Chondrocyte (in vitro differentiated cells): ENCODE results near the gene ALDH2. TPM values are rescaled to one million over a fixed set of nuclear protein-coding genes. Genes with fewer than 3 reads are reported as not detected.

Experiments
- DNase-seq: peaks from one replicate; pipeline ENCODE4 v3.0.0; 2021; ENCODE audit warnings: mixed read lengths, low spot score
- H3K27ac Mint-ChIP-seq: one replicate; pipeline ENCODE4 v1.8.0; 2021; ENCODE audit warnings: mild to moderate bottlenecking, moderate library complexity, mixed read lengths; ENCODE audit not compliant: unreplicated experiment
- H3K27me3 Mint-ChIP-seq: 2 replicates; pipeline ENCODE4 v1.8.0; 2021; ENCODE audit warnings: low read depth, mixed read lengths
- H3K36me3 Mint-ChIP-seq: 2 replicates; pipeline ENCODE4 v1.8.0; 2021; ENCODE audit warnings: low read depth, mixed read lengths
- H3K4me1 Mint-ChIP-seq: 2 replicates; pipeline ENCODE4 v1.8.0; 2021; ENCODE audit warnings: low read depth, mild to moderate bottlenecking, mixed read lengths
- H3K4me3 Mint-ChIP-seq: one replicate; pipeline ENCODE4 v1.8.0; 2021; ENCODE audit warnings: mild to moderate bottlenecking, moderate library complexity, mixed read lengths; ENCODE audit not compliant: unreplicated experiment
- H3K9me3 Mint-ChIP-seq: 2 replicates; pipeline ENCODE4 v1.8.0; 2021; ENCODE audit warnings: low read depth, mixed read lengths
- microRNA-seq: library from miRNA; unstranded; fragments of <30 nt; microRNA quantifications from one replicate; pipeline ENCODE4 v1.2.0, GENCODE V29; 2020; ENCODE audit warnings: borderline number of aligned reads
- total RNA-seq: library from RNA; stranded (reverse); gene quantifications from 3 replicates; pipeline ENCODE4 v1.2.1, GENCODE V29; 2021
- TF ChIP-seq, protein P1 (sequence below): fragments of 200-600 bp; sonication (generic); IDR thresholded peaks from 2 replicates; pipeline ENCODE4 v1.5.0; 2021; ENCODE audit warnings: antibody characterized with exemption, mild to moderate bottlenecking, moderate library complexity

Gene ALDH2
- total RNA-seq, 1 donor from 2014 or later: 73.8 TPM

GRCh38 chr12:111846016-111846415 is 79.3 kb downstream of the ALDH2 start:
- Mint-ChIP-seq H3K36me3 (peaks cover 9% of the 10 kb centered on the region), H3K27ac (peak overlapping the region; percentile 5), H3K9me3 (peaks cover 9% of the 10 kb centered on the region), H3K4me3 (no peak overlapping the region), H3K27me3 (no peaks in the 10 kb centered on the region), H3K4me1 (peaks cover 35% of the 10 kb centered on the region)
- no peak for DNase-seq
- TF ChIP-seq, protein P1, sequence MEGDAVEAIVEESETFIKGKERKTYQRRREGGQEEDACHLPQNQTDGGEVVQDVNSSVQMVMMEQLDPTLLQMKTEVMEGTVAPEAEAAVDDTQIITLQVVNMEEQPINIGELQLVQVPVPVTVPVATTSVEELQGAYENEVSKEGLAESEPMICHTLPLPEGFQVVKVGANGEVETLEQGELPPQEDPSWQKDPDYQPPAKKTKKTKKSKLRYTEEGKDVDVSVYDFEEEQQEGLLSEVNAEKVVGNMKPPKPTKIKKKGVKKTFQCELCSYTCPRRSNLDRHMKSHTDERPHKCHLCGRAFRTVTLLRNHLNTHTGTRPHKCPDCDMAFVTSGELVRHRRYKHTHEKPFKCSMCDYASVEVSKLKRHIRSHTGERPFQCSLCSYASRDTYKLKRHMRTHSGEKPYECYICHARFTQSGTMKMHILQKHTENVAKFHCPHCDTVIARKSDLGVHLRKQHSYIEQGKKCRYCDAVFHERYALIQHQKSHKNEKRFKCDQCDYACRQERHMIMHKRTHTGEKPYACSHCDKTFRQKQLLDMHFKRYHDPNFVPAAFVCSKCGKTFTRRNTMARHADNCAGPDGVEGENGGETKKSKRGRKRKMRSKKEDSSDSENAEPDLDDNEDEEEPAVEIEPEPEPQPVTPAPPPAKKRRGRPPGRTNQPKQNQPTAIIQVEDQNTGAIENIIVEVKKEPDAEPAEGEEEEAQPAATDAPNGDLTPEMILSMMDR: no peak

DNA sequence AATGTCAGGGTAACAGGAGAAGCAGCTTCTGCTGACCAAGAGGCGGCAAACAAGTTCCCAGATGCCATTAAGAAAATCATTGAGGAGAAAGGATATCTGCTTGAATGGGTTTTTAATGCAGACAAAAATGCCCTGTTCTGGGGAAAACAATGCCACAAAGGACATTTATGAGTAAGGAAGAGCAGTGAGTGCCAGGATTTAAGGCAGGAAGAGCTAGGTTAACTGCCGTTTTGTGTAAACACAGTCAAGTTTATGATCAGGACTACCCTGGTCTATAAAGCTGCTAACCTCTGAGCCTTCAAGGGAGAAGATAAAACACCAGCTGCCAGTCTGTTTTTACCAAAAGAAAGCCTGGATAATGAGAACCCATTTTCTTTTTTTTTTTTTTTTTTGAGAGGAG is 83.8 kb downstream of the ALDH2 start:
- Mint-ChIP-seq H3K36me3 (peaks cover 9% of the 10 kb centered on the region), H3K27me3 (no peaks in the 10 kb centered on the region), H3K4me3 (no peak overlapping the region), H3K4me1 (peaks cover 7% of the 10 kb centered on the region), H3K27ac (no peak overlapping the region), H3K9me3 (peaks cover 9% of the 10 kb centered on the region)
- DNase-seq: no peak
- TF ChIP-seq, protein P1: no peak

- H3K4me1 Mint-ChIP-seq: peaks cover 3% of the 10 kb centered on the region
- no peak for DNase-seq
- H3K27ac Mint-ChIP-seq: no peak overlapping the region
- H3K27me3 Mint-ChIP-seq: no peaks in the 10 kb centered on the region
- no peak overlapping the region for H3K4me3 Mint-ChIP-seq
- peaks cover 4% of the 10 kb centered on the region for H3K9me3 Mint-ChIP-seq
- TF ChIP-seq, protein P1: no peak
- H3K36me3 Mint-ChIP-seq: peaks cover 3% of the 10 kb centered on the region
Measured at GRCh38 chr12:111858186-111858585, 91.5 kb downstream of the ALDH2 start.

GRCh38 chr12:111858778-111859177 is 92.0 kb downstream of the ALDH2 start:
- TF ChIP-seq, protein P1: no peak
- H3K27me3 Mint-ChIP-seq: no peaks in the 10 kb centered on the region
- peaks cover 3% of the 10 kb centered on the region for H3K4me1 Mint-ChIP-seq
- no peak overlapping the region for H3K27ac Mint-ChIP-seq
- H3K9me3 Mint-ChIP-seq: peaks cover 4% of the 10 kb centered on the region
- H3K36me3 Mint-ChIP-seq: peaks cover 3% of the 10 kb centered on the region
- no peak overlapping the region for H3K4me3 Mint-ChIP-seq
- no peak for DNase-seq

- TF ChIP-seq, protein P1: no peak
Measured at GRCh38 chr12:111864913-111865312, 98.2 kb downstream of the ALDH2 start.

More at GRCh38 chr12:111864913-111865312, 98.2 kb downstream of the ALDH2 start:
- no peak for DNase-seq
- Mint-ChIP-seq H3K4me1 (peaks cover 13% of the 10 kb centered on the region), H3K9me3 (no peaks in the 10 kb centered on the region), H3K4me3 (no peak overlapping the region), H3K27ac (no peak overlapping the region), H3K27me3 (no peaks in the 10 kb centered on the region), H3K36me3 (peaks cover 9% of the 10 kb centered on the region)

Small RNA genes within 50 kb of the gene (microRNA-seq; reads per million reads assigned to microRNA genes)
- gene MIR6761: not detected

Other genes starting within 250 kb of the ALDH2 start
- 63.7 to 66.8 TPM (median 66.1 TPM) in 3 replicates for gene ATXN2, start 167.6 kb upstream of the ALDH2 start, total RNA-seq
- gene BRAP, start 81.0 kb upstream of the ALDH2 start, total RNA-seq: 15.3 to 17.3 TPM (median 15.4 TPM) in 3 replicates
- 13.0 to 19.6 TPM (median 13.0 TPM) in 3 replicates for gene ACAD10, start 80.9 kb upstream of the ALDH2 start, total RNA-seq
- 30.1 to 31.9 TPM (median 31.6 TPM) in 3 replicates for gene MAPKAPK5, start 75.3 kb downstream of the ALDH2 start, total RNA-seq
- gene TMEM116, start 246.2 kb downstream of the ALDH2 start, total RNA-seq: 8.4 to 11.0 TPM (median 9.8 TPM) in 3 replicates
- gene ERP29, start 246.5 kb downstream of the ALDH2 start, total RNA-seq: 86.9 to 114 TPM (median 111 TPM) in 3 replicates